IMR-90 (cell line): Measurements from ENCODE around the gene CEP85.

ENCODE experiments used
- BHLHE40 ChIP-seq: fragments of 150-350 bp; IDR thresholded peaks from 2 replicates; pipeline ENCODE4 v1.6.1; 2016; ENCODE audit warnings: mild to moderate bottlenecking, low read depth, low read length
- CEBPB ChIP-seq: IDR thresholded peaks from 2 replicates; pipeline ENCODE4 v1.6.1; 2012; ENCODE audit warnings: low read depth, low read length, improper control_type of control experiment
- CHD1 ChIP-seq: IDR thresholded peaks from 2 replicates; pipeline ENCODE4 v1.6.1; 2012; ENCODE audit warnings: low read depth, low read length, improper control_type of control experiment
- ELK1 ChIP-seq: fragments of 150-350 bp; IDR thresholded peaks from 2 replicates; pipeline ENCODE4 v1.6.1; 2016; ENCODE audit warnings: low read depth, mild to moderate bottlenecking, low read length, moderate library complexity, borderline replicate concordance
- MAFK ChIP-seq: IDR thresholded peaks from 2 replicates; pipeline ENCODE4 v1.6.1; 2012; ENCODE audit warnings: low read depth, low read length, improper control_type of control experiment
- MAZ ChIP-seq: IDR thresholded peaks from 2 replicates; pipeline ENCODE4 v1.6.1; 2012; ENCODE audit warnings: low read depth, mild to moderate bottlenecking, low read length, improper control_type of control experiment, moderate library complexity, borderline replicate concordance
- MXI1 ChIP-seq: IDR thresholded peaks from 2 replicates; pipeline ENCODE4 v1.6.1; 2012; ENCODE audit warnings: low read depth, mild to moderate bottlenecking, low read length, moderate library complexity, borderline replicate concordance
- POLR2A ChIP-seq: IDR thresholded peaks from 2 replicates; pipeline ENCODE4 v1.6.1; 2012; ENCODE audit warnings: mild to moderate bottlenecking, low read depth, low read length
- RAD21 ChIP-seq: IDR thresholded peaks from 2 replicates; pipeline ENCODE4 v1.6.1; 2012; ENCODE audit warnings: low read length, improper control_type of control experiment
- USF2 ChIP-seq: fragments of 150-350 bp; IDR thresholded peaks from 2 replicates; pipeline ENCODE4 v1.6.1; 2017; ENCODE audit warnings: mild to moderate bottlenecking, antibody characterized with exemption, low read length, low read depth
- TF ChIP-seq, protein P1 (sequence below): conservative IDR thresholded peaks from 2 replicates; pipeline ENCODE4 v1.5.1; 2012; ENCODE audit warnings: mild to moderate bottlenecking, low read depth, low read length, improper control_type of control experiment

DNA sequence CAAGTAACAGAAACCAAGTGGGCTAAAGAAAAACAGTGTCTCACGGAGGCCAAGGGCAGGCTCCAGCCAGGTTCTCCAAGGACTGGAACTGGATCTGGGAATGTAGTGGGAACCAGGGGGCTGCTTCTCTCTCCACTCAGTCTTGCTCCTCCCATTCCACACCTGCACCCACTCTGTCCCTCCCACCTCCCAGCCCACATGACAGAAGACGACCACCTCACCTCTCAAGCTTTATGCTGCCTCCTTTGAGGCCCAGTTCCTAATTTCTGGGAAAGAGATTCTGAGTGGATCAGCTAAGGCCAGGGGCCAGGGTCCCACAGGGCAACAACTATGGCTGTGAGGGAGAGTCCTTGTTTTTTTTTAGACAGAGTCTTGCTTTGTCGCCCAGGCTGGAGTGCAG, 18.8 kb upstream of the CEP85 start:
- TF ChIP-seq, protein P1, sequence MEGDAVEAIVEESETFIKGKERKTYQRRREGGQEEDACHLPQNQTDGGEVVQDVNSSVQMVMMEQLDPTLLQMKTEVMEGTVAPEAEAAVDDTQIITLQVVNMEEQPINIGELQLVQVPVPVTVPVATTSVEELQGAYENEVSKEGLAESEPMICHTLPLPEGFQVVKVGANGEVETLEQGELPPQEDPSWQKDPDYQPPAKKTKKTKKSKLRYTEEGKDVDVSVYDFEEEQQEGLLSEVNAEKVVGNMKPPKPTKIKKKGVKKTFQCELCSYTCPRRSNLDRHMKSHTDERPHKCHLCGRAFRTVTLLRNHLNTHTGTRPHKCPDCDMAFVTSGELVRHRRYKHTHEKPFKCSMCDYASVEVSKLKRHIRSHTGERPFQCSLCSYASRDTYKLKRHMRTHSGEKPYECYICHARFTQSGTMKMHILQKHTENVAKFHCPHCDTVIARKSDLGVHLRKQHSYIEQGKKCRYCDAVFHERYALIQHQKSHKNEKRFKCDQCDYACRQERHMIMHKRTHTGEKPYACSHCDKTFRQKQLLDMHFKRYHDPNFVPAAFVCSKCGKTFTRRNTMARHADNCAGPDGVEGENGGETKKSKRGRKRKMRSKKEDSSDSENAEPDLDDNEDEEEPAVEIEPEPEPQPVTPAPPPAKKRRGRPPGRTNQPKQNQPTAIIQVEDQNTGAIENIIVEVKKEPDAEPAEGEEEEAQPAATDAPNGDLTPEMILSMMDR, result no peak
- TF ChIP-seq ELK1, result no peak
- no peak for TF ChIP-seq POLR2A
- TF ChIP-seq MAFK, result no peak
- no peak for TF ChIP-seq CEBPB
- TF ChIP-seq RAD21, result no peak
- TF ChIP-seq BHLHE40, result no peak
- no peak for TF ChIP-seq USF2
- no peak for TF ChIP-seq MAZ
- no peak for TF ChIP-seq MXI1
- TF ChIP-seq CHD1, result no peak
